HepG2 (cell line): ENCODE data around the gene PRKCZ. TPM values are rescaled to one million over a fixed set of nuclear protein-coding genes. Genes with fewer than 3 reads are reported as not detected.

Experiments used
- AGO2 ChIP-seq: fragments of 200-400 bp; formaldehyde crosslinking; optimal IDR thresholded peaks from 2 replicates; pipeline ENCODE3; 2017; ENCODE audit warnings: mild to moderate bottlenecking, low read depth, low read length, moderate library complexity
- AHR ChIP-seq: IDR thresholded peaks from 2 replicates; pipeline ENCODE4 v1.6.1; 2018; ENCODE audit warnings: missing genetic modification reagents, missing compliant biosample characterization
- CREB1 ChIP-seq, 2 experiments: fragments of 450-650 bp in 1 of 2; IDR thresholded peaks; 2 replicates each; pipeline ENCODE4 v1.6.1; 2016 to 2017; ENCODE audit warnings: control low read depth in 1 of 2, mild to moderate bottlenecking in 1 of 2, missing compliant biosample characterization in 1 of 2, missing genetic modification characterization in 1 of 2
- HES4 ChIP-seq: sonication (generic); formaldehyde crosslinking; IDR thresholded peaks from 2 replicates; pipeline ENCODE4 v1.9.0; 2021; ENCODE audit warnings: mild to moderate bottlenecking, missing genetic modification reagents, borderline replicate concordance
- PPARG ChIP-seq: conservative IDR thresholded peaks from 2 replicates; pipeline ENCODE4 v1.6.1; 2016; ENCODE audit warnings: missing biosample characterization, missing genetic modification reagents
- RBFOX2 ChIP-seq: fragments of 200-400 bp; formaldehyde crosslinking; IDR thresholded peaks from 2 replicates; pipeline ENCODE4 v1.6.1; 2017; ENCODE audit warnings: low read depth, mild to moderate bottlenecking, low read length
- TSC22D2 ChIP-seq: sonication (generic); formaldehyde crosslinking; IDR thresholded peaks from 2 replicates; pipeline ENCODE4 v1.5.1; 2020; ENCODE audit warnings: missing genetic modification reagents, mild to moderate bottlenecking, borderline replicate concordance
- ZFY ChIP-seq: sonication (generic); formaldehyde crosslinking; IDR thresholded peaks from 2 replicates; pipeline ENCODE4 v1.4.0; 2020; ENCODE audit warnings: missing genetic modification reagents
- ZMYM4 ChIP-seq: sonication (generic); formaldehyde crosslinking; IDR thresholded peaks from 2 replicates; pipeline ENCODE4 v1.8.1; 2023; ENCODE audit warnings: mild to moderate bottlenecking, missing genetic modification reagents
- ZNF317 ChIP-seq: sonication (generic); formaldehyde crosslinking; IDR thresholded peaks from 2 replicates; pipeline ENCODE4 v1.5.0; 2020; ENCODE audit warnings: mild to moderate bottlenecking, missing genetic modification reagents
- polyA plus RNA-seq, 8 experiments: library from polyadenylated mRNA; depleted of rRNA in 3 of 8; stranded (reverse) in 7 of 8; unstranded in 1 of 8; fragments of >200 nt; fragmentation: Illumina TruSeq in 4 of 8; extraction: Trizol in 4 of 8; gene quantifications; 2 replicates each; pipeline versions ENCODE4 v1.2.1 to v1.2.3, GENCODE V29; 2011 to 2016; ENCODE audit warnings: low read depth in 4 of 8, missing spikeins in 1 of 8, mixed read lengths in 1 of 8; ENCODE audit not compliant: insufficient read depth in 1 of 8
- total RNA-seq, 5 experiments: library from RNA; depleted of rRNA; stranded (reverse); fragments of >200 nt; fragmentation: Illumina TruSeq; extraction: Trizol; gene quantifications; 2 replicates each; pipeline ENCODE4 v1.2.3, GENCODE V29; 2016; ENCODE audit warnings: low read depth in 1 of 5
- TF ChIP-seq, protein P1 (sequence below): sonication (generic); formaldehyde crosslinking; IDR thresholded peaks from 2 replicates; pipeline ENCODE4 v1.4.0; 2020; ENCODE audit warnings: missing genetic modification reagents, mild to moderate bottlenecking, borderline replicate concordance
- TF ChIP-seq, protein P2 (sequence below): sonication (generic); formaldehyde crosslinking; IDR thresholded peaks from 2 replicates; pipeline ENCODE4 v1.4.0; 2020; ENCODE audit warnings: mild to moderate bottlenecking, missing genetic modification reagents
- TF ChIP-seq, protein P3 (sequence below): sonication (generic); formaldehyde crosslinking; IDR thresholded peaks from 2 replicates; pipeline ENCODE4 v1.5.1; 2020; ENCODE audit warnings: mild to moderate bottlenecking, missing genetic modification reagents, moderate library complexity
- TF ChIP-seq, protein P4 (sequence below): sonication (generic); formaldehyde crosslinking; IDR thresholded peaks from 2 replicates; pipeline ENCODE4 v1.4.0; 2020; ENCODE audit warnings: missing genetic modification reagents
- TF ChIP-seq, protein P5 (sequence below): sonication (generic); formaldehyde crosslinking; conservative IDR thresholded peaks from 2 replicates; pipeline ENCODE4 v1.4.0; 2020; ENCODE audit warnings: missing genetic modification reagents

PRKCZ gene
- total and polyA plus RNA-seq, 2 of the 13 experiments (the other 11 are each of a cell fraction or from before 2014, with no cell fraction given), result 34.7 to 85.2 TPM

DNA sequence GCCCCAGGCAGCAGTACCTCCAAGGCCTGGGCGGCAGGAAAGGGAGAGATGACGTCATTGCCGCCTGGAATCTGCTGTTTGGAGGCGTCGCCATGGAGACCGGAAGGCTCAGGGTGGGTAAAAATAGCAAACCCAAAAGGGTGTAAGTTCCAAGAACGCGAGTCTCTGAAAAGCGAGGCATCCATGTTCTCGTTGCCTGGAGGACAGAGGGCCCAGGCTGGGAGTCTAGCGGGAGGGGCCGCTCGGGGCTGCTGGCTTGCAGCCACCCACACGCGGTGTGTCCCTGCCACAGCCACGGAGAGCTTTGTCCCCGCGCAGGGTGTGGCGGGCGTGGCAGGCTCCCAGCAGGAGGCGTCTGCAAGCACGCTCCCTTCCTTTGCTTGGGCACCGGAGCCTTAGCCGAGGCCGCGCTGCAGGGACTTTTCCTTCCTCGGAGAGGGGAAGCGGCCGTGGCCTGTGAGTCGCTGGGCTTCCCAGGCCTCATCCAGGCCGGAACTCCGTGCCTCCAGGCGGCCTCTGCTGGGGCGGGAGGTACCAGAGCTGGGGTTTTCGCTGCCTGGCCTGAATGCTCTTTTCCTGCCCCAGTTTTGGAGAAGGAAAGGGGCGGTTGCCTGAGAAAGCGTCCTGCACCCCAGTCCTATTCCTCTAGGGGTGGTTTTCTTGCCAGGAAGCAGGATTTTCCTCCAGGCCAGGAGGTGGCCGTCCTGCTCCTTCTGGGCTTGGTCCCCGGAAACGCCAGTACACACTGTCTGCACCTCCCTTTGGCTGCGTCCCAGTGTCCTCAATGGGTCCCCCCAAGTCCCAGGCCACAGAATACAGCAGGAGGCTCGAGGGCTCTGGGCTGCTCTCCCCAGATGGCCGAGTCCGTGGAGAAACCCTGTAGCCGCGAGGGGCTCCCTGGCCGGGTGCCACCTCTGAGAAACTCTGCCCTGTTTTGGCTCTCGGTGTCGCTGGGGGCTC is 162.6 kb downstream of the PRKCZ start (continued):
- TF ChIP-seq, protein P1, sequence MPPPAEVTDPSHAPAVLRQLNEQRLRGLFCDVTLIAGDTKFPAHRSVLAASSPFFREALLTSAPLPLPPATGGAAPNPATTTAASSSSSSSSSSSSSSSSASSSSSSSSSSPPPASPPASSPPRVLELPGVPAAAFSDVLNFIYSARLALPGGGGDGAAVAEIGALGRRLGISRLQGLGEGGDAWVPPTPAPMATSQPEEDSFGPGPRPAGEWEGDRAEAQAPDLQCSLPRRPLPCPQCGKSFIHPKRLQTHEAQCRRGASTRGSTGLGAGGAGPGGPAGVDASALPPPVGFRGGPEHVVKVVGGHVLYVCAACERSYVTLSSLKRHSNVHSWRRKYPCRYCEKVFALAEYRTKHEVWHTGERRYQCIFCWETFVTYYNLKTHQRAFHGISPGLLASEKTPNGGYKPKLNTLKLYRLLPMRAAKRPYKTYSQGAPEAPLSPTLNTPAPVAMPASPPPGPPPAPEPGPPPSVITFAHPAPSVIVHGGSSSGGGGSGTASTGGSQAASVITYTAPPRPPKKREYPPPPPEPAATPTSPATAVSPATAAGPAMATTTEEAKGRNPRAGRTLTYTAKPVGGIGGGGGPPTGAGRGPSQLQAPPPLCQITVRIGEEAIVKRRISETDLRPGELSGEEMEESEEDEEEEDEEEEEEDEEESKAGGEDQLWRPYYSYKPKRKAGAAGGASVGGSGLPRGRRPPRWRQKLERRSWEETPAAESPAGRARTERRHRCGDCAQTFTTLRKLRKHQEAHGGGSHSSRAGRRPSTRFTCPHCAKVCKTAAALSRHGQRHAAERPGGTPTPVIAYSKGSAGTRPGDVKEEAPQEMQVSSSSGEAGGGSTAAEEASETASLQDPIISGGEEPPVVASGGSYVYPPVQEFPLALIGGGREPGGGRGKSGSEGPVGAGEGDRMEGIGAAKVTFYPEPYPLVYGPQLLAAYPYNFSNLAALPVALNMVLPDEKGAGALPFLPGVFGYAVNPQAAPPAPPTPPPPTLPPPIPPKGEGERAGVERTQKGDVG (CRISPR knock-in tag), result peak; percentile 68; the same call in 1 of the 2 replicates
- TF ChIP-seq ZMYM4, result no peak
- TF ChIP-seq, protein P2, sequence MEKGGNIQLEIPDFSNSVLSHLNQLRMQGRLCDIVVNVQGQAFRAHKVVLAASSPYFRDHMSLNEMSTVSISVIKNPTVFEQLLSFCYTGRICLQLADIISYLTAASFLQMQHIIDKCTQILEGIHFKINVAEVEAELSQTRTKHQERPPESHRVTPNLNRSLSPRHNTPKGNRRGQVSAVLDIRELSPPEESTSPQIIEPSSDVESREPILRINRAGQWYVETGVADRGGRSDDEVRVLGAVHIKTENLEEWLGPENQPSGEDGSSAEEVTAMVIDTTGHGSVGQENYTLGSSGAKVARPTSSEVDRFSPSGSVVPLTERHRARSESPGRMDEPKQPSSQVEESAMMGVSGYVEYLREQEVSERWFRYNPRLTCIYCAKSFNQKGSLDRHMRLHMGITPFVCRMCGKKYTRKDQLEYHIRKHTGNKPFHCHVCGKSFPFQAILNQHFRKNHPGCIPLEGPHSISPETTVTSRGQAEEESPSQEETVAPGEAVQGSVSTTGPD (CRISPR knock-in tag), result no peak
- TF ChIP-seq ZFY, result peak; percentile 45; the same call in 1 of the 2 replicates
- no peak for TF ChIP-seq ZNF317
- no peak for TF ChIP-seq AHR (CRISPR knock-in tag)
- TF ChIP-seq TSC22D2 (CRISPR knock-in tag), result no peak
- peak; percentile 92 for TF ChIP-seq CREB1 (IDR thresholded peaks at IDR 0.05)
- TF ChIP-seq CREB1 (CRISPR knock-in tag; IDR thresholded peaks at IDR 0.05), result peak; percentile 55
- TF ChIP-seq, protein P3, sequence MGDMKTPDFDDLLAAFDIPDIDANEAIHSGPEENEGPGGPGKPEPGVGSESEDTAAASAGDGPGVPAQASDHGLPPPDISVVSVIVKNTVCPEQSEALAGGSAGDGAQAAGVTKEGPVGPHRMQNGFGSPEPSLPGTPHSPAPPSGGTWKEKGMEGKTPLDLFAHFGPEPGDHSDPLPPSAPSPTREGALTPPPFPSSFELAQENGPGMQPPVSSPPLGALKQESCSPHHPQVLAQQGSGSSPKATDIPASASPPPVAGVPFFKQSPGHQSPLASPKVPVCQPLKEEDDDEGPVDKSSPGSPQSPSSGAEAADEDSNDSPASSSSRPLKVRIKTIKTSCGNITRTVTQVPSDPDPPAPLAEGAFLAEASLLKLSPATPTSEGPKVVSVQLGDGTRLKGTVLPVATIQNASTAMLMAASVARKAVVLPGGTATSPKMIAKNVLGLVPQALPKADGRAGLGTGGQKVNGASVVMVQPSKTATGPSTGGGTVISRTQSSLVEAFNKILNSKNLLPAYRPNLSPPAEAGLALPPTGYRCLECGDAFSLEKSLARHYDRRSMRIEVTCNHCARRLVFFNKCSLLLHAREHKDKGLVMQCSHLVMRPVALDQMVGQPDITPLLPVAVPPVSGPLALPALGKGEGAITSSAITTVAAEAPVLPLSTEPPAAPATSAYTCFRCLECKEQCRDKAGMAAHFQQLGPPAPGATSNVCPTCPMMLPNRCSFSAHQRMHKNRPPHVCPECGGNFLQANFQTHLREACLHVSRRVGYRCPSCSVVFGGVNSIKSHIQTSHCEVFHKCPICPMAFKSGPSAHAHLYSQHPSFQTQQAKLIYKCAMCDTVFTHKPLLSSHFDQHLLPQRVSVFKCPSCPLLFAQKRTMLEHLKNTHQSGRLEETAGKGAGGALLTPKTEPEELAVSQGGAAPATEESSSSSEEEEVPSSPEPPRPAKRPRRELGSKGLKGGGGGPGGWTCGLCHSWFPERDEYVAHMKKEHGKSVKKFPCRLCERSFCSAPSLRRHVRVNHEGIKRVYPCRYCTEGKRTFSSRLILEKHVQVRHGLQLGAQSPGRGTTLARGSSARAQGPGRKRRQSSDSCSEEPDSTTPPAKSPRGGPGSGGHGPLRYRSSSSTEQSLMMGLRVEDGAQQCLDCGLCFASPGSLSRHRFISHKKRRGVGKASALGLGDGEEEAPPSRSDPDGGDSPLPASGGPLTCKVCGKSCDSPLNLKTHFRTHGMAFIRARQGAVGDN (CRISPR knock-in tag), result peak; percentile 73
- peak; percentile 41; the same call in 1 of the 2 replicates for TF ChIP-seq RBFOX2
- TF ChIP-seq AGO2, result peak; percentile 22
- TF ChIP-seq, protein P4, sequence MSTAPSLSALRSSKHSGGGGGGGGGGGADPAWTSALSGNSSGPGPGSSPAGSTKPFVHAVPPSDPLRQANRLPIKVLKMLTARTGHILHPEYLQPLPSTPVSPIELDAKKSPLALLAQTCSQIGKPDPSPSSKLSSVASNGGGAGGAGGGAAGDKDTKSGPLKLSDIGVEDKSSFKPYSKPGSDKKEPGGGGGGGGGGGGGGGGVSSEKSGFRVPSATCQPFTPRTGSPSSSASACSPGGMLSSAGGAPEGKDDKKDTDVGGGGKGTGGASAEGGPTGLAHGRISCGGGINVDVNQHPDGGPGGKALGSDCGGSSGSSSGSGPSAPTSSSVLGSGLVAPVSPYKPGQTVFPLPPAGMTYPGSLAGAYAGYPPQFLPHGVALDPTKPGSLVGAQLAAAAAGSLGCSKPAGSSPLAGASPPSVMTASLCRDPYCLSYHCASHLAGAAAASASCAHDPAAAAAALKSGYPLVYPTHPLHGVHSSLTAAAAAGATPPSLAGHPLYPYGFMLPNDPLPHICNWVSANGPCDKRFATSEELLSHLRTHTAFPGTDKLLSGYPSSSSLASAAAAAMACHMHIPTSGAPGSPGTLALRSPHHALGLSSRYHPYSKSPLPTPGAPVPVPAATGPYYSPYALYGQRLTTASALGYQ (CRISPR knock-in tag), result no peak
- TF ChIP-seq, protein P5, sequence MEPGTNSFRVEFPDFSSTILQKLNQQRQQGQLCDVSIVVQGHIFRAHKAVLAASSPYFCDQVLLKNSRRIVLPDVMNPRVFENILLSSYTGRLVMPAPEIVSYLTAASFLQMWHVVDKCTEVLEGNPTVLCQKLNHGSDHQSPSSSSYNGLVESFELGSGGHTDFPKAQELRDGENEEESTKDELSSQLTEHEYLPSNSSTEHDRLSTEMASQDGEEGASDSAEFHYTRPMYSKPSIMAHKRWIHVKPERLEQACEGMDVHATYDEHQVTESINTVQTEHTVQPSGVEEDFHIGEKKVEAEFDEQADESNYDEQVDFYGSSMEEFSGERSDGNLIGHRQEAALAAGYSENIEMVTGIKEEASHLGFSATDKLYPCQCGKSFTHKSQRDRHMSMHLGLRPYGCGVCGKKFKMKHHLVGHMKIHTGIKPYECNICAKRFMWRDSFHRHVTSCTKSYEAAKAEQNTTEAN (CRISPR knock-in tag), result no peak
- TF ChIP-seq PPARG (CRISPR knock-in tag), result no peak
- TF ChIP-seq HES4 (CRISPR knock-in tag), result no peak
